LoVo (cell line): Measurements from ENCODE around the gene TCTA.

ENCODE experiments used
- DNase-seq: peaks from one replicate; pipeline ENCODE4 v3.0.0-alpha.2; 2016; ENCODE audit warnings: low spot score

Gene TCTA

DNA sequence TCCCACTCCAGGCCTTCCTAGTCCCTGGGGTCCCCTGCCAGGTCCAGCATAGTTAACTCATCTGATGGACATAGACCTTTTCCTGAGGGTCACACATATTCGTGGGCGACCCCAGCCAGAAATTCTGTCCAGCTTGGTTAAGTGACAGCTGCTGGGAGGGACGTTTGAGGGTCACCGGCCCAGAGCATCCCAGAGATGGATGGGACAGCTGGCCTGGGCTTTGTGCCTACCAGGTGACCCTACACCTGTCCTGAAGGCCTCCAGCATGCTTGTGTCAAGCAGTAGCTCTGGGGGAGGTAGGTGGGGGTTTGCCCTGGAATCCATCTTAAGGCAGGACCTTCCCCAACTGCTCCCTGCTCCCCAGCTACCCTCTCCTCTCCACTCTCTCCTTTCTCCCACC lies 48.7 kb downstream of the TCTA start:
- no peak for DNase-seq

DNA sequence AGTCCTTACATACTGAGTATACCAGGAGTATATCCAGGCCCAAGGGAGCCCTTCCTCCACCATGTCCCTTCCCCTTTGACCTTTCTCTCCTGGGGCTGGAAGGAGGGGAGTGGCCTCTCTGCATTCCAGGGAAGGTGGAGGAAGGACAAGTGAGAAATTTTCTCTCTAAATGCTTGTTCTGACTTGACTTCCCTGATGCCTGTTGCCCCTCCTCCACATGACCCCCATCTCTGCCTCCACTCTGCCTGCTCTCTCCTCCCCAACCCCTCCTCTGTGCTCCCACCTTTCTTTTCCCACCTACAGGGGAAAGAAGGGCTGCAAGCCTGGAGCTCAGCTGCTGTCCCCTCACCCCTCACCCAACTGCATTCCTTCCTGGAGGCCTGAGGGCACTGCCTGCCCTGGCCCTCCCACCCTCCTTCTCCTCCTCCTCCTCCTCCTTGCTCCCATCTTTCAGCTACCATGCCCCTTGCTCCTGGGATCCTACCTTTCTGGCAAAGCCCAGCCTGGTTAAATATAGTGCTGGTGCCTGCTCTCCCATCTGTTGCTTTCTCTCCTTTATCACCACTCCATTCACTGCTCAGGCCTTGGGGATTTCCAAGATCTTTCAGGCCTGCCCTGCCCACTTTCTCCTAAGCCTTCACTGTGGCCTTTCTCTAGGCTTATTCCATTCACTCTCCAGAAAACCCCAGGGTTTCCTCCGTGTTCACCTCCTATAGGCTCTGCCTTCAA lies 49.4 kb downstream of the TCTA start:
- DNase-seq = no peak

DNA sequence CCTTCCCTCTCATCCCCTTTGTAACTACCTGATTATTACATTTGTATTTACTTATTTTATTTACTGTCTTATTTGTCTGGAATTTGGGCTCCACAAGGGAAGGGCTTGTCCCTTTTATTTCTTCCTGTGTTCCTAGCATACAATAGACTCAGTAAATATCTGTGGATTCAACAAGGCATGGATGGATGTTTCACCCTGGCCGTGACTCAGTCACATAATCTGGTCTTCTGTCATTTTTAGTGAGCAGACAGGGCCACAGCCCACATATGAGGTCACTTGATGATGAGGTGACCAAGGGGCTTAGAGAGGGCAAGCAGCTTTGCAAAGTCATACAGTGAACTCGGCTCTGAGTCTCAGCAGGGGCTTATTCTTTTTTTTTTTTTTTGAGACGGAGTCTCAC lies 50.0 kb downstream of the TCTA start:
- DNase-seq = no peak

DNA sequence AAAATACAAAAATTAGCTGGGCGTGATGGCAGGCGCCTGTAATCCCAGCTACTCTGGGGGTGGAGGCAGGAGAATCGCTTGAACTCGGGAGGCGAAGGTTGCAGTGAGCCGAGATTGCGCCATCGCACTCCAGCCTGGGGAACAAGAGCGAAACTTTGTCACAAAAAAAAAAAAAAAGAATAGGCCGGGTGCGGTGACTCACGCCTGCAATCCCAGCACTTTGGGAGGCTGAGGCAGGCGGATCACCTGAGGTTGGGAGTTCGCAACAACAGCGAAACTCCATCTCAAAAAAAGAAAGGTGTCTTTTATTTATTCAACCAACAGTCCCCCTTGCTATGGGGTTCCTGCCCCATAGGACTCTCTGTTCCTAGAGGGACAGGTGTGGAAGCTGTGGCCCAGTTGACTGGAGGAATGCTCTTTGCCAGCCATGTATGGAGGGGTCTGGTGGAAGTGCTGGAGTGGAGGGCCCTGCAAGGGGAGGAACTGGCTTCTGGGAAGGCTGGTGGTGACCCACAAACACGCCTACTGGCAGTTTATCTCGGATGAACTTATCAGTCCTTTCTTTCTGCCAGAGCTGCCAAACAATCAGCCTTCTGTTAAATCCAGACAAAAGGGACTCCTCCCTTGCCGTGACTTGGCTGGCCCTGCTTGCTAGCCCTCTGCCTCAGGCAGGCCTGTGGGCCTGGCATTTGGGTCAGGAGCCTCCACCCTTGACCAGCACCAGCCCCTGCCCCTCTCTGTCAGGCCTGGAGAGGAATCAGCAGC lies 53.2 kb downstream of the TCTA start:
- peak; percentile 23 for DNase-seq
